Liver (tissue), 3 donors: Measurements from ENCODE around the gene MCF2L2.

Source experiments
- EGR1 ChIP-seq, 2 donors: IDR thresholded peaks; 2 replicates each; pipeline ENCODE4 v1.6.1; 2016 to 2018; ENCODE audit warnings: antibody characterized with exemption in 2 of 2, low read depth in 2 of 2
- FOXA1 ChIP-seq: IDR thresholded peaks from 2 replicates; pipeline ENCODE4 v1.6.1; 2016; ENCODE audit warnings: antibody characterized with exemption
- GABPA ChIP-seq, 2 donors: IDR thresholded peaks in 1 of 2; conservative IDR thresholded peaks in 1 of 2; 2 replicates each; pipeline ENCODE4 v1.6.1; 2016; ENCODE audit warnings: antibody characterized with exemption in 2 of 2, mild to moderate bottlenecking in 1 of 2, moderate library complexity in 1 of 2
- RAD21 ChIP-seq, 2 donors: IDR thresholded peaks; 2 replicates each; pipeline ENCODE4 v1.6.1; 2016; ENCODE audit warnings: antibody characterized with exemption in 2 of 2, mild to moderate bottlenecking in 2 of 2
- RXRA ChIP-seq, 2 donors: IDR thresholded peaks; 2 replicates each; pipeline ENCODE4 v1.6.1; 2017 to 2018; ENCODE audit warnings: antibody characterized with exemption in 2 of 2, mild to moderate bottlenecking in 1 of 2
- SP1 ChIP-seq: IDR thresholded peaks from 2 replicates; pipeline ENCODE4 v1.6.1; 2018; ENCODE audit warnings: antibody characterized with exemption, mild to moderate bottlenecking
- TAF1 ChIP-seq: conservative IDR thresholded peaks from 2 replicates; pipeline ENCODE4 v1.6.1; 2016; ENCODE audit warnings: antibody characterized with exemption, mild to moderate bottlenecking
- YY1 ChIP-seq: IDR thresholded peaks from 2 replicates; pipeline ENCODE4 v1.6.1; 2016; ENCODE audit warnings: antibody characterized with exemption, mild to moderate bottlenecking
- ZBTB33 ChIP-seq: IDR thresholded peaks from 2 replicates; pipeline ENCODE4 v1.6.1; 2016; ENCODE audit warnings: antibody characterized with exemption
- TF ChIP-seq, protein P1 (sequence below): fragments of 150-350 bp; IDR thresholded peaks from 2 replicates; pipeline ENCODE4 v1.5.1; 2017; ENCODE audit warnings: improper control_type of control experiment, low read depth, low read length; ENCODE audit not compliant: missing input control
- TF ChIP-seq, protein P2 (sequence below): IDR thresholded peaks from 2 replicates; pipeline ENCODE4 v1.6.1; 2016; ENCODE audit warnings: antibody characterized with exemption
- TF ChIP-seq, protein P3 (sequence below): IDR thresholded peaks from 2 replicates; pipeline ENCODE4 v1.6.1; 2016; ENCODE audit warnings: antibody characterized with exemption
- TF ChIP-seq, protein P4 (sequence below): IDR thresholded peaks from 2 replicates; pipeline ENCODE4 v1.6.1; 2016; ENCODE audit warnings: antibody characterized with exemption, mild to moderate bottlenecking
- donor health status: healthy.
- donor health status: healthy.

- no peak for TF ChIP-seq ZBTB33
- TF ChIP-seq, protein P1, sequence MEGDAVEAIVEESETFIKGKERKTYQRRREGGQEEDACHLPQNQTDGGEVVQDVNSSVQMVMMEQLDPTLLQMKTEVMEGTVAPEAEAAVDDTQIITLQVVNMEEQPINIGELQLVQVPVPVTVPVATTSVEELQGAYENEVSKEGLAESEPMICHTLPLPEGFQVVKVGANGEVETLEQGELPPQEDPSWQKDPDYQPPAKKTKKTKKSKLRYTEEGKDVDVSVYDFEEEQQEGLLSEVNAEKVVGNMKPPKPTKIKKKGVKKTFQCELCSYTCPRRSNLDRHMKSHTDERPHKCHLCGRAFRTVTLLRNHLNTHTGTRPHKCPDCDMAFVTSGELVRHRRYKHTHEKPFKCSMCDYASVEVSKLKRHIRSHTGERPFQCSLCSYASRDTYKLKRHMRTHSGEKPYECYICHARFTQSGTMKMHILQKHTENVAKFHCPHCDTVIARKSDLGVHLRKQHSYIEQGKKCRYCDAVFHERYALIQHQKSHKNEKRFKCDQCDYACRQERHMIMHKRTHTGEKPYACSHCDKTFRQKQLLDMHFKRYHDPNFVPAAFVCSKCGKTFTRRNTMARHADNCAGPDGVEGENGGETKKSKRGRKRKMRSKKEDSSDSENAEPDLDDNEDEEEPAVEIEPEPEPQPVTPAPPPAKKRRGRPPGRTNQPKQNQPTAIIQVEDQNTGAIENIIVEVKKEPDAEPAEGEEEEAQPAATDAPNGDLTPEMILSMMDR: no peak
- TF ChIP-seq, protein P2, sequence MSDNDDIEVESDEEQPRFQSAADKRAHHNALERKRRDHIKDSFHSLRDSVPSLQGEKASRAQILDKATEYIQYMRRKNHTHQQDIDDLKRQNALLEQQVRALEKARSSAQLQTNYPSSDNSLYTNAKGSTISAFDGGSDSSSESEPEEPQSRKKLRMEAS: no peak
- no peak for TF ChIP-seq RXRA (IDR thresholded peaks at IDR 0.05)
- no peak for TF ChIP-seq TAF1
- no peak for TF ChIP-seq RAD21 (IDR thresholded peaks at IDR 0.05)
- TF ChIP-seq, protein P3, sequence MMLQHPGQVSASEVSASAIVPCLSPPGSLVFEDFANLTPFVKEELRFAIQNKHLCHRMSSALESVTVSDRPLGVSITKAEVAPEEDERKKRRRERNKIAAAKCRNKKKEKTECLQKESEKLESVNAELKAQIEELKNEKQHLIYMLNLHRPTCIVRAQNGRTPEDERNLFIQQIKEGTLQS: no peak
- TF ChIP-seq YY1: no peak
- TF ChIP-seq SP1: no peak
- TF ChIP-seq, protein P4, sequence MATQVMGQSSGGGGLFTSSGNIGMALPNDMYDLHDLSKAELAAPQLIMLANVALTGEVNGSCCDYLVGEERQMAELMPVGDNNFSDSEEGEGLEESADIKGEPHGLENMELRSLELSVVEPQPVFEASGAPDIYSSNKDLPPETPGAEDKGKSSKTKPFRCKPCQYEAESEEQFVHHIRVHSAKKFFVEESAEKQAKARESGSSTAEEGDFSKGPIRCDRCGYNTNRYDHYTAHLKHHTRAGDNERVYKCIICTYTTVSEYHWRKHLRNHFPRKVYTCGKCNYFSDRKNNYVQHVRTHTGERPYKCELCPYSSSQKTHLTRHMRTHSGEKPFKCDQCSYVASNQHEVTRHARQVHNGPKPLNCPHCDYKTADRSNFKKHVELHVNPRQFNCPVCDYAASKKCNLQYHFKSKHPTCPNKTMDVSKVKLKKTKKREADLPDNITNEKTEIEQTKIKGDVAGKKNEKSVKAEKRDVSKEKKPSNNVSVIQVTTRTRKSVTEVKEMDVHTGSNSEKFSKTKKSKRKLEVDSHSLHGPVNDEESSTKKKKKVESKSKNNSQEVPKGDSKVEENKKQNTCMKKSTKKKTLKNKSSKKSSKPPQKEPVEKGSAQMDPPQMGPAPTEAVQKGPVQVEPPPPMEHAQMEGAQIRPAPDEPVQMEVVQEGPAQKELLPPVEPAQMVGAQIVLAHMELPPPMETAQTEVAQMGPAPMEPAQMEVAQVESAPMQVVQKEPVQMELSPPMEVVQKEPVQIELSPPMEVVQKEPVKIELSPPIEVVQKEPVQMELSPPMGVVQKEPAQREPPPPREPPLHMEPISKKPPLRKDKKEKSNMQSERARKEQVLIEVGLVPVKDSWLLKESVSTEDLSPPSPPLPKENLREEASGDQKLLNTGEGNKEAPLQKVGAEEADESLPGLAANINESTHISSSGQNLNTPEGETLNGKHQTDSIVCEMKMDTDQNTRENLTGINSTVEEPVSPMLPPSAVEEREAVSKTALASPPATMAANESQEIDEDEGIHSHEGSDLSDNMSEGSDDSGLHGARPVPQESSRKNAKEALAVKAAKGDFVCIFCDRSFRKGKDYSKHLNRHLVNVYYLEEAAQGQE: no peak
- TF ChIP-seq FOXA1: no peak
- TF ChIP-seq GABPA (IDR thresholded peaks at IDR 0.05 in 1 of 2, conservative IDR thresholded peaks at IDR 0.05 in 1 of 2): no peak
- TF ChIP-seq EGR1 (IDR thresholded peaks at IDR 0.05; ENCODE audit: low read depth in 2 of 2): no peak
Measured at GRCh38 chr3:183215591-183216202, 212.7 kb downstream of the MCF2L2 start.
